Keratinocyte (primary cell): ENCODE data around the gene WNT1.

ENCODE experiments used
- CTCF ChIP-seq, 3 experiments: IDR thresholded peaks in 1 of 3; conservative IDR thresholded peaks in 1 of 3; optimal IDR thresholded peaks in 1 of 3; 2 replicates in 2 of 3; 3 replicates in 1 of 3; pipeline versions ENCODE3 to v1.5.1; 2011; ENCODE audit warnings: low read length in 3 of 3, mild to moderate bottlenecking in 3 of 3, moderate library complexity in 2 of 3, control low read depth in 1 of 3, inconsistent platforms in 1 of 3; ENCODE audit not compliant: insufficient read depth in 2 of 3; ENCODE audit errors: extremely low read depth in 1 of 3
- EZH2 ChIP-seq: IDR thresholded peaks from one replicate; pipeline ENCODE4 v1.6.1; 2012; ENCODE audit warnings: inconsistent platforms, mild to moderate bottlenecking, low read length, moderate library complexity

DNA sequence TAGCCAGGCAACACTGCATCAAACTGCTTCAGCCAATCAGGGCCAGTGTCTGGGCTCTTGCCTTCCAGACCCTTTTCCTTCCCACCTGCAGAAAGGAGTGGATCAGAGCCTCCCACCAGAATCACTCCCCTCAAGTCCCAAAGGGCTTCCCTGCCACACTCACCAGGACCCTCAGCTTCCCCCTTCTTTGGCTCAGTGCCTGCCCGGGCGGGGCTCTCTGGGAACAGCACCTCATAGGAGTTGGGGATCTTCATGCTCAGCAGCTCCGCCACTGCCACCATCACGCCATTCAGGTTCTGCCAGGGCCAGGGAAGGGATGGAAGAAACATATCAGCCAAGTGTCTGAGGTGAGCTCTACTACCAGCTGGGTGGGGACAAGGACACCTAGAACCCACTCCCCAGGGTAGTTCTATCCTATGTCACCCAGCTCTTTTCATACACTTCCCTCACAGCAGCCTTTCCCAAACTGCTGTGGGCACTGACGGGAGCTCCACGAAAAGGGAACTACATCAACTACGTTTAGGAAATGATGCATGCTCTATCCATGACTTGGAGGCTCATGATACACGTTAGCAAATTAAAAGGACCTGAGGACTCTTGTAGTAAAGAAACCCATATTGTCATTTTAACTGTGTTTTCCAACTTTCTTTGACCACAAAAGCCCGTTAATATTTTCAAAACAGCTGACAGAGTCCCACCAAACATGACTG, 49.9 kb downstream of the WNT1 start:
- no peak for TF ChIP-seq CTCF (optimal IDR thresholded peaks at IDR 0.05 in 1 of 3, IDR thresholded peaks at IDR 0.05 in 1 of 3, conservative IDR thresholded peaks at IDR 0.05 in 1 of 3; ENCODE audit: extremely low read depth in 1 of 3, insufficient read depth in 2 of 3, low read length in 3 of 3)
- no peak for TF ChIP-seq EZH2
